PC-3 (cell line): ENCODE results near the gene CMSS1. TPM values are rescaled to one million over a fixed set of nuclear protein-coding genes. Genes with fewer than 3 reads are reported as not detected.

ENCODE experiments used
- ATAC-seq: fragments of 200-7000 bp; cut with Tn5 transposase; 2 replicates; pipeline ENCODE4 v1.9.1; 2020; ENCODE audit warnings: mild to moderate bottlenecking, moderate library complexity
- BruUV-seq: library from RNA; stranded (reverse); fragments of 400-500 nt; replicated peaks from 2 replicates; lab custom pipeline; 2021; lab: Mats Ljungman, UMichigan
- CTCF ChIA-PET: fragments of 300-600 bp; sonication (Branson Sonifier 250); formaldehyde crosslinking; loops from one replicate; lab custom pipeline; 2022; ENCODE audit warnings: antibody characterized with exemption; lab: Charles Lee
- POLR2A ChIA-PET: fragments of 300-600 bp; sonication (Branson Sonifier 250); formaldehyde crosslinking; loops from one replicate; lab custom pipeline; 2022; ENCODE audit warnings: antibody characterized with exemption; ENCODE audit not compliant: unreplicated experiment; lab: Charles Lee
- DNase-seq: peaks from one replicate; pipeline ENCODE4 v3.0.0-alpha.2; 2015
- H2AFZ ChIP-seq: fragments of 300-600 bp; sonication (generic); 2 replicates; pipeline ENCODE4 v1.6.0; 2016; ENCODE audit warnings: antibody characterized with exemption, low read length
- H3F3A ChIP-seq: fragments of 300-600 bp; sonication (generic); one replicate; pipeline ENCODE4 v1.6.0; 2017; ENCODE audit warnings: antibody characterized with exemption, low read length, control low read depth, mild to moderate bottlenecking; ENCODE audit not compliant: unreplicated experiment
- H3K27ac ChIP-seq: fragments of 300-600 bp; sonication (generic); 2 replicates; pipeline ENCODE4 v1.5.1; 2016; ENCODE audit warnings: mild to moderate bottlenecking, low read length
- H3K27me3 ChIP-seq: fragments of 300-600 bp; sonication (generic); 2 replicates; pipeline ENCODE4 v1.6.1; 2016; ENCODE audit warnings: low read length, mixed read lengths
- H3K36me3 ChIP-seq: fragments of 300-600 bp; sonication (generic); 2 replicates; pipeline ENCODE4 v1.6.1; 2016; ENCODE audit warnings: low read depth, mixed run types, low read length, mixed read lengths
- H3K4me1 ChIP-seq: fragments of 300-600 bp; sonication (generic); 2 replicates; pipeline ENCODE4 v1.5.1; 2016; ENCODE audit warnings: low read length; ENCODE audit not compliant: insufficient read depth
- H3K4me2 ChIP-seq: fragments of 300-600 bp; sonication (generic); 2 replicates; pipeline ENCODE4 v1.6.0; 2016; ENCODE audit warnings: low read length
- H3K4me3 ChIP-seq: fragments of 300-600 bp; sonication (generic); 2 replicates; pipeline ENCODE4 v1.5.1; 2016; ENCODE audit warnings: mild to moderate bottlenecking, low read length, mixed read lengths
- H3K79me2 ChIP-seq: fragments of 300-600 bp; sonication (generic); 2 replicates; pipeline ENCODE4 v1.6.1; 2017; ENCODE audit warnings: low read length, mixed read lengths
- H3K9ac ChIP-seq: fragments of 300-600 bp; sonication (generic); 2 replicates; pipeline ENCODE4 v1.6.0; 2016; ENCODE audit warnings: mild to moderate bottlenecking, low read length
- H3K9me2 ChIP-seq: fragments of 300-600 bp; sonication (generic); replicated peaks from 2 replicates; pipeline ENCODE4 v1.6.1; 2016; ENCODE audit warnings: mixed run types, low read length, mixed read lengths
- H3K9me3 ChIP-seq: fragments of 300-600 bp; sonication (generic); 2 replicates; pipeline ENCODE4 v1.6.1; 2016; ENCODE audit warnings: low read length, mixed read lengths
- H4K20me1 ChIP-seq: fragments of 300-600 bp; sonication (generic); 2 replicates; pipeline ENCODE4 v1.6.1; 2016; ENCODE audit warnings: low read length, mixed read lengths
- CTCF ChIP-seq: fragments of 300-600 bp; sonication (generic); conservative IDR thresholded peaks from 2 replicates; pipeline ENCODE4 v1.5.1; 2017; ENCODE audit warnings: antibody characterized with exemption, low read depth, mild to moderate bottlenecking, low read length
- EZH2 ChIP-seq: fragments of 300-600 bp; sonication (generic); IDR thresholded peaks from one replicate; pipeline ENCODE4 v1.6.1; 2017; ENCODE audit warnings: antibody characterized with exemption, mild to moderate bottlenecking, low read length; ENCODE audit not compliant: unreplicated experiment
- EZH2phosphoT487 ChIP-seq: fragments of 300-600 bp; sonication (generic); IDR thresholded peaks from 2 replicates; pipeline ENCODE4 v1.6.1; 2018; ENCODE audit warnings: mild to moderate bottlenecking, antibody characterized with exemption, low read length, borderline replicate concordance
- intact Hi-C: fragments of 100-400 bp; cut with micrococcal nuclease; formaldehyde crosslinking; loops from 2 replicates; pipeline ENCODE4 v1.9.0; 2023
- total RNA-seq: library from RNA; depleted of rRNA; stranded (reverse); fragments of >200 nt; gene quantifications from 2 replicates; pipeline ENCODE4 v1.2.3, GENCODE V29; 2014

CMSS1 gene
- total RNA-seq, 1 experiment from 2014 or later: 63.1 TPM

GRCh38 chr3:100004931-100005330 is 187.3 kb downstream of the CMSS1 start:
- Histone ChIP-seq H3K4me1 (peaks cover 39% of the 10 kb centered on the region), H3K27me3 (no peaks in the 10 kb centered on the region), H3K9me3 (no peaks in the 10 kb centered on the region), H4K20me1 (no peaks in the 10 kb centered on the region), H3K4me2 (no peak overlapping the region), H2AFZ (no peak overlapping the region), H3K79me2 (peaks cover 12% of the 10 kb centered on the region; the same call in 1 of the 2 replicates), H3K9me2 (no peaks in the 10 kb centered on the region), H3F3A (no peaks in the 10 kb centered on the region), H3K4me3 (no peak overlapping the region), H3K27ac (no peak overlapping the region), H3K36me3 (no peaks in the 10 kb centered on the region), H3K9ac (no peak overlapping the region)
- intact Hi-C loops: loop anchor here (5.0 kb wide), 1 partner anchor 148 kb away; no protein-coding TSS in a partner anchor
- DNase-seq (no peak), ATAC-seq (no peak)
- BruUV-seq: no TSS peak
- TF ChIP-seq EZH2 (no peak), CTCF (no peak), EZH2phosphoT487 (no peak)
- ChIA-PET CTCF (no interaction called here), POLR2A (no interaction called here)

- no peak overlapping the region for H3K4me2 ChIP-seq
- TF ChIP-seq CTCF (no peak), EZH2phosphoT487 (no peak), EZH2 (no peak)
- H3F3A ChIP-seq: no peaks in the 10 kb centered on the region
- intact Hi-C loops: loop anchor here (5.0 kb wide), 1 partner anchor 149 kb away; no protein-coding TSS in a partner anchor
- no peaks in the 10 kb centered on the region; the same call in 1 of the 2 replicates for H3K36me3 ChIP-seq
- no peak for DNase-seq
- ChIA-PET CTCF (interaction anchor here (0.6 to 1.4 kb wide), 6 partner anchors 35 to 174 kb away, joined by 3 to 8 read pairs (median 4); no protein-coding TSS in a partner anchor), POLR2A (no interaction called here)
- H3K4me3 ChIP-seq: no peak overlapping the region
- H2AFZ ChIP-seq: no peak overlapping the region
- BruUV-seq: no TSS peak
- no peak for ATAC-seq
- H3K27me3 ChIP-seq: no peaks in the 10 kb centered on the region
- no peaks in the 10 kb centered on the region for H4K20me1 ChIP-seq
- no peak overlapping the region for H3K9ac ChIP-seq
- H3K9me3 ChIP-seq: no peaks in the 10 kb centered on the region
- peaks cover 39% of the 10 kb centered on the region for H3K4me1 ChIP-seq
- no peaks in the 10 kb centered on the region for H3K9me2 ChIP-seq
- H3K27ac ChIP-seq: no peak overlapping the region
- peaks cover 12% of the 10 kb centered on the region; the same call in 1 of the 2 replicates for H3K79me2 ChIP-seq
Measured at GRCh38 chr3:100005665-100006393, 188.2 kb downstream of the CMSS1 start.
